Natural killer cell treated with Interleukin-12 subunit alpha and Interleukin-12 subunit beta and Interleukin-15 and Interleukin-18, amount 100 ng/mL, for 72 hours (primary cell): ENCODE measurements around the gene WDR46. TPM values are rescaled to one million over a fixed set of nuclear protein-coding genes. Genes with fewer than 3 reads are reported as not detected.
"Not testable (repeated sequence)": the region's sequence is repeated elsewhere in the genome, so short reads cannot be mapped to it uniquely, and the experiment has no call there.

Experiments used
- ATAC-seq, 2 donors: fragments of 150-1000 bp; cut with Tn5 transposase in 1 of 2; sonication (Bioruptor Pico), chemical (Tn5 transposase) in 1 of 2; 2 replicates each; pipeline ENCODE4 v1.10.0; 2021
- DNase-seq: peaks from one replicate; pipeline ENCODE4 v3.0.0; 2022; ENCODE audit warnings: low spot score
- H3K27ac Mint-ChIP-seq, 2 donors: 1 replicate in 1 of 2; 2 replicates in 1 of 2; pipeline ENCODE4 v1.8.0; 2022; ENCODE audit warnings: mixed read lengths in 2 of 2, mild to moderate bottlenecking in 1 of 2, moderate library complexity in 1 of 2
- H3K27me3 Mint-ChIP-seq, 2 donors: 1 replicate in 1 of 2; 2 replicates in 1 of 2; pipeline ENCODE4 v1.8.0; 2022; ENCODE audit warnings: mixed read lengths in 2 of 2
- H3K36me3 Mint-ChIP-seq: one replicate; pipeline ENCODE4 v1.8.0; 2022; ENCODE audit warnings: mixed read lengths
- H3K4me1 Mint-ChIP-seq, 2 donors: 1 replicate in 1 of 2; 2 replicates in 1 of 2; pipeline ENCODE4 v1.8.0; 2022; ENCODE audit warnings: low read depth in 2 of 2, mixed read lengths in 2 of 2, mild to moderate bottlenecking in 1 of 2
- H3K4me3 Mint-ChIP-seq: one replicate; pipeline ENCODE4 v1.8.0; 2022; ENCODE audit warnings: mixed read lengths
- H3K9me3 Mint-ChIP-seq: 2 replicates; pipeline ENCODE4 v1.8.0; 2022; ENCODE audit warnings: mixed read lengths
- total RNA-seq, 2 donors: library from RNA; stranded (reverse); gene quantifications; one replicate each; pipeline ENCODE4 v1.2.3, GENCODE V29; 2022

WDR46 gene
- total RNA-seq, 2 donors from 2014 or later: 81.8 to 148 TPM

GRCh38 chr6:33273924-33274902, 14.8 kb downstream of the WDR46 start:
- Mint-ChIP-seq H3K27ac (peak overlapping the region; percentile 97 to 99), H3K27me3 (no peaks in the 10 kb centered on the region), H3K36me3 (peaks cover 35% of the 10 kb centered on the region), H3K4me3 (peak overlapping the region; percentile 95), H3K4me1 (peaks cover 57 to 72% of the 10 kb centered on the region in 2 donors), H3K9me3 (no peaks in the 10 kb centered on the region)
- no peak for ATAC-seq
- DNase-seq: no peak

- peak overlapping the region; percentile 97 to 99 for H3K27ac Mint-ChIP-seq
- DNase-seq (no peak), ATAC-seq (no peak)
- H3K4me3 Mint-ChIP-seq: peak overlapping the region; percentile 95
- H3K4me1 Mint-ChIP-seq: peaks cover 52 to 72% of the 10 kb centered on the region in 2 donors
- no peaks in the 10 kb centered on the region for H3K9me3 Mint-ChIP-seq
- no peaks in the 10 kb centered on the region for H3K27me3 Mint-ChIP-seq
- peaks cover 40% of the 10 kb centered on the region for H3K36me3 Mint-ChIP-seq
Measured at GRCh38 chr6:33273129-33273923, 15.7 kb downstream of the WDR46 start.

- Mint-ChIP-seq H3K27me3 (no peaks in the 10 kb centered on the region), H3K27ac (peak overlapping the region; percentile 97 to 99), H3K36me3 (peaks cover 46% of the 10 kb centered on the region), H3K9me3 (no peaks in the 10 kb centered on the region), H3K4me1 (peaks cover 47 to 71% of the 10 kb centered on the region in 2 donors), H3K4me3 (peak overlapping the region; percentile 95)
- ATAC-seq (peak; percentile 10 to 17), DNase-seq (no peak)
Measured at GRCh38 chr6:33272275-33273128, 16.5 kb downstream of the WDR46 start.

- H3K36me3 Mint-ChIP-seq: peaks cover 48% of the 10 kb centered on the region
Measured at GRCh38 chr6:33271468-33272274, 17.4 kb downstream of the WDR46 start, which contains the start of the genes RPS18 and VPS52. Gene RPS18 (plus strand): TSS chr6:33272075. CDS start chr6:33272120, 45 bp downstream. Gene VPS52 (minus strand): TSS chr6:33271876. CDS start chr6:33271675, 201 bp downstream.

GRCh38 chr6:33271117-33271467, 17.9 kb downstream of the WDR46 start:
- H3K27ac Mint-ChIP-seq: peak overlapping the region; percentile 97 to 99
- H3K4me3 Mint-ChIP-seq: peak overlapping the region; percentile 95
- DNase-seq: no peak
- H3K27me3 Mint-ChIP-seq: no peaks in the 10 kb centered on the region
- no peaks in the 10 kb centered on the region for H3K9me3 Mint-ChIP-seq
- H3K36me3 Mint-ChIP-seq: peaks cover 42% of the 10 kb centered on the region
- ATAC-seq: peak in 1 of 2 donors; percentile 2
- peaks cover 45 to 63% of the 10 kb centered on the region in 2 donors for H3K4me1 Mint-ChIP-seq

More at GRCh38 chr6:33271468-33272274, 17.4 kb downstream of the WDR46 start, which contains the start of the genes RPS18 and VPS52:
- no peaks in the 10 kb centered on the region for H3K9me3 Mint-ChIP-seq
- H3K27me3 Mint-ChIP-seq: no peaks in the 10 kb centered on the region
- ATAC-seq (peak; percentile 92 to 96), DNase-seq (peak; percentile 95)
- peak within 1 kb of the TSS; percentile 97 to 99 for H3K27ac Mint-ChIP-seq
- peaks cover 46 to 69% of the 10 kb centered on the region in 2 donors for H3K4me1 Mint-ChIP-seq
- peak within 1 kb of the TSS; percentile 95 for H3K4me3 Mint-ChIP-seq

- no peak overlapping the region for H3K27ac Mint-ChIP-seq
- no peaks in the 10 kb centered on the region for H3K9me3 Mint-ChIP-seq
- H3K27me3 Mint-ChIP-seq: no peaks in the 10 kb centered on the region
- peaks cover 23% of the 10 kb centered on the region for H3K36me3 Mint-ChIP-seq
- DNase-seq: peak; percentile 38
- peak in 1 of 2 donors; percentile 28 for ATAC-seq
- H3K4me1 Mint-ChIP-seq: peaks cover 9% of the 10 kb centered on the region in 2 donors
- H3K4me3 Mint-ChIP-seq: no peak overlapping the region
Measured at GRCh38 chr6:33264015-33264414, 25.0 kb downstream of the WDR46 start.

- H3K27ac Mint-ChIP-seq, ATAC-seq, H3K4me1 Mint-ChIP-seq, H3K27me3 Mint-ChIP-seq, DNase-seq, H3K9me3 Mint-ChIP-seq, H3K4me3 Mint-ChIP-seq: not testable (repeated sequence)
- peaks cover 12% of the 10 kb centered on the region for H3K36me3 Mint-ChIP-seq
Measured at GRCh38 chr6:33262490-33262889, 26.5 kb downstream of the WDR46 start.

- Mint-ChIP-seq H3K36me3 (peaks cover 9% of the 10 kb centered on the region), H3K27ac (no peak overlapping the region), H3K4me1 (peaks cover 4 to 5% of the 10 kb centered on the region in 2 donors), H3K27me3 (no peaks in the 10 kb centered on the region), H3K9me3 (no peaks in the 10 kb centered on the region), H3K4me3 (no peak overlapping the region)
- ATAC-seq: no peak
- DNase-seq: no peak
Measured at GRCh38 chr6:33259032-33259431, 30.0 kb downstream of the WDR46 start.

- Mint-ChIP-seq H3K4me1 (peaks cover 19 to 20% of the 10 kb centered on the region in 2 donors), H3K4me3 (no peak overlapping the region), H3K27ac (no peak overlapping the region), H3K9me3 (no peaks in the 10 kb centered on the region), H3K36me3 (peaks cover 16% of the 10 kb centered on the region), H3K27me3 (no peaks in the 10 kb centered on the region)
- no peak for DNase-seq
- ATAC-seq: no peak
Measured at GRCh38 chr6:33254591-33254990, 34.4 kb downstream of the WDR46 start.

- Mint-ChIP-seq H3K9me3 (no peaks in the 10 kb centered on the region), H3K27ac (peak overlapping the region; percentile 11 to 29), H3K36me3 (peaks cover 16% of the 10 kb centered on the region), H3K4me3 (no peak overlapping the region), H3K4me1 (peaks cover 29 to 31% of the 10 kb centered on the region in 2 donors), H3K27me3 (no peaks in the 10 kb centered on the region)
- ATAC-seq (no peak), DNase-seq (no peak)
Measured at GRCh38 chr6:33252759-33253158, 36.3 kb downstream of the WDR46 start.

- ATAC-seq (no peak), DNase-seq (peak; percentile 31)
- peak overlapping the region; percentile 59 for H3K4me3 Mint-ChIP-seq
- peak overlapping the region; percentile 26 to 98 for H3K27ac Mint-ChIP-seq
- no peaks in the 10 kb centered on the region for H3K9me3 Mint-ChIP-seq
- peaks cover 29 to 31% of the 10 kb centered on the region in 2 donors for H3K4me1 Mint-ChIP-seq
- H3K27me3 Mint-ChIP-seq: no peaks in the 10 kb centered on the region
- H3K36me3 Mint-ChIP-seq: peaks cover 16% of the 10 kb centered on the region
Measured at GRCh38 chr6:33251395-33252012, 37.5 kb downstream of the WDR46 start.

- ATAC-seq (no peak), DNase-seq (no peak)
- Mint-ChIP-seq H3K27me3 (no peaks in the 10 kb centered on the region), H3K27ac (peak overlapping the region; percentile 96 to 98), H3K9me3 (no peaks in the 10 kb centered on the region), H3K4me1 (peaks cover 29 to 31% of the 10 kb centered on the region in 2 donors), H3K36me3 (peaks cover 16% of the 10 kb centered on the region), H3K4me3 (peak overlapping the region; percentile 97)
Measured at GRCh38 chr6:33250731-33251130, 38.3 kb downstream of the WDR46 start.
